ENCODE results near the gene ELMO1.

The ELMO1 gene

GRCh38 chr7:36894190-36894589 is 554.5 kb downstream of the ELMO1 start:
- DNase-seq: no peak

- DNase-seq: no peak
Observed at GRCh38 chr7:36889182-36889581, 559.5 kb downstream of the ELMO1 start.

- no peak for DNase-seq
Observed at GRCh38 chr7:36887969-36888368, 560.7 kb downstream of the ELMO1 start.

DNA sequence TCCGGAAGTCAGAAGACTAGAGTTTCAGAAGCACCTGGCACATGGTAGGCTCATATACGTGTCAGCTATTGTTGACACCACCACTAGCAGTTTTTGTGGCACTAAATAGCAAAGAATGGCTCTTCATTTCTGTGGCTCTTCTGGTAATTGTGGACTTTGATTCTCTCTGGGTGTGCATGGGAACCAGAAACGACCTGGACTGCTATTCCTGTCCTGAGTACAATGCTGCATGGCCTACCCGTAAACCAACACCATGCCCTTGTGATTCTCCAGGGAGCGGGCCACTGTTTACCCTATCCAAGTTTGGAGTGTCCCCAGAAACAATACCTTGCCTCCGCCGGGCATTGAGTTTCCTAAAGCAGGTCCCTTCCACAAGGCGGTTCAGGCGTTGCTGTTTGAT is 561.4 kb downstream of the ELMO1 start:
- no peak for DNase-seq

- peak; percentile 16 for DNase-seq
Observed at GRCh38 chr7:36884910-36885309, 563.8 kb downstream of the ELMO1 start.

DNA sequence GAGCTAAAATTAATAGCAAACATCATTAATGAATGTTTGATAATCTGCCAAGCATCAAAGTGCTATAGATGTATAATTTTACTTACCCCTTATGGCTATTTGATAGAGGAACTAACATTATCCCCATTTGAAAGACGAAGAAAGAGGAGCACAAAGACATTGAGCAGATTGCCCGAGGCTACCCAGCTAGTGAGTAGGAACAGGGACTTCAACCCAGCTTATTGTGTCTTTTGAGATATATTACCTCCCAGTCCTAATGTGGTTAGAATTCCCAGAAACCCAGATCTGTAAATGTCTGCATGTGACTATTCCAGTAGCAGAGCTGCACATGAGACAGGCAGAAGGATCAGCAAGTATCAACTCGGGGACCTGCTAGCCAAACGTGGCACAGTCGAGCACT is 564.3 kb downstream of the ELMO1 start:
- no peak for DNase-seq

- DNase-seq: no peak
Observed at GRCh38 chr7:36881233-36881874, 567.3 kb downstream of the ELMO1 start.

DNA sequence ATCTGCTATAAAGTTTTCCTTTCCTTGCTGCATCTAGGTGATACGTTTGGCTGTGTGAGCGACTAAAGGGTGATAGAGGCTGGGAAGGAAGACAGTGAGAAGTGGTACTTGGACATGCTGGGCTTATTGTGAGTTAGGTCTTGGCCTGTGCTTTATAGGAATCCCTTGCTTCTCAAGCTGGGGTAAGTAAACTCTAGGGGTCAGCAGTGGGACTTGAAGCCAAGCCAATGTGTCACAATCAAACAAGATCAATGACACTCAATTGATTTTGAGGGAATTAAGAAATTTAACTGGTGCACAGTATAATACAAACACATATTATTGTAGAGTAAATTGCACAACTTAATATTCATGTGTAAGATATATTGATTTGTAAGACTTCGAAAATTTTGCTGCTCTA is 568.6 kb downstream of the ELMO1 start:
- DNase-seq: no peak

DNA sequence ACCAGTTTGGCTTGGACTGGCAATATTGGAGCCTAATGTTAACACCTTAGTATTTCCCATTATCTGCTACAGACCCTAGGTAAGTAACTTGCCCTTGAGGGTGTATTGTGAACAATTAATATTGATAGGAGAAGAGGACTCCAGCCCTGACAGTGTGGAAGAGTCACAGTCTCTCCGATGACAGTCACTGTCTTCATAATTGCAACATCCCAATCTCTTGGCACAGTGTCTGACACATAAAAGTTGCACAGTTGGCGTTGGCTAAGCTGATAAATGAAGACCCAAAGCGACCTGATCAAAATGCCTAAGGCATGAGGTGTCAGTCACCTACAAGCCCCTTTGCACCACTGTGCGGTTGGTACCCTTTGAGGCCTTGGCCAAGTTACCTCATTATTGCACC is 569.6 kb downstream of the ELMO1 start:
- no peak for DNase-seq

GRCh38 chr7:36878288-36878687 is 570.4 kb downstream of the ELMO1 start:
- DNase-seq: no peak

- DNase-seq: no peak
Observed at GRCh38 chr7:36875794-36876193, 572.9 kb downstream of the ELMO1 start.

DNA sequence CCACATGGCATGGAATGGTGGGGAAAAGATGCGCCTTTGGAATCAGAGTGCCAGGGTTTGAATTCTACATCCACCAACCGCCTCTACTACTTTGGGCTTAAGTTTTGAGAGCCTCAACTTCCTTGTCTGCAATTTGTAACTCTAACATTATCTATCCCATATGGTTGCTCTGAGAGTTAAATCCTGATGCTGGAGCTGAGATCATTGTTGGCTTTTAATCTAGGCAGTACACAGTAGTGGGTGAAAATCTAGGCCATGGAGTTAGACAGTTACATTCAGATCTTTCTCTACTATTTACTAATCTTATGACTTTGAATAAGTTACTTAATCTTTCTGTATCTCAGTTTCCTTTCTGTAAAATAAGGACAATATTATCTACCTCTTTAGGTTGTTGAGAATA is 574.6 kb downstream of the ELMO1 start:
- no peak for DNase-seq

DNA sequence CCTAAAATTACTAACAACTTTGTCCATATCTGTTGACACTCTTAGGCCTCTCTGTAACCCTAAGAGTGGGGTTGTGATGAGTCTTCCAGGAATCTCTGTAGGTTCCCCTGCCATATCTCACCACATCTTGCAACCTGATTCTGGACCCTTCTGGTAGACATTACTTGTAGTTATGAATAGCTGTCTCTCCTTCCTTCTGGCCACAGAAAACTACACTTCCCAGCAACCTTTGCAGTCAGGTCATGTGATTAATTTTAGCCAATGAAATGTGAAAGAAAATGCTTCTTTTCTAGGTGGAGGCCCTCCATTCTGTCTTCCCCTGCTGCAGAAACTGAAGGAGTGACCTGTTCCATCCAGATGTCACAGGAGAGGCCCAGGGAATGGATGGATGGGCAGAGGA is 576.8 kb downstream of the ELMO1 start:
- no peak for DNase-seq

DNA sequence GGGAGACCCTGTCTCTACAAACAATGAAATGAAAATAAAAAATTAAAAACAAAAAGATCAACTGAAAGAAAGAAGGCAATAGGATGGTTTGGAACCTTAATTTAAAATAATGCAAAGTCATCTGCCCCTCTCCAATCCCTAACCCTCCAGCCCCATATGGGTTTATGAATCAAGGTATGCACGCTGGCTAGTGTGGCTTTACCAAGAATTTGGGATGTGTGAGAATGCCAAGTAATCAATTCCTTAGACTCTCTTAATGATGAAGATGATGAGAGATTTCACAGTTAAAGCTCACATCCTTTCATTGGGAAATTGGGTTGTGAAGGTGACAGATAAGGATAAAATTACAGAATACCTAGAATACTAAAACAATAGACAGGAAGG is 577.3 kb downstream of the ELMO1 start:
- DNase-seq: no peak

DNA sequence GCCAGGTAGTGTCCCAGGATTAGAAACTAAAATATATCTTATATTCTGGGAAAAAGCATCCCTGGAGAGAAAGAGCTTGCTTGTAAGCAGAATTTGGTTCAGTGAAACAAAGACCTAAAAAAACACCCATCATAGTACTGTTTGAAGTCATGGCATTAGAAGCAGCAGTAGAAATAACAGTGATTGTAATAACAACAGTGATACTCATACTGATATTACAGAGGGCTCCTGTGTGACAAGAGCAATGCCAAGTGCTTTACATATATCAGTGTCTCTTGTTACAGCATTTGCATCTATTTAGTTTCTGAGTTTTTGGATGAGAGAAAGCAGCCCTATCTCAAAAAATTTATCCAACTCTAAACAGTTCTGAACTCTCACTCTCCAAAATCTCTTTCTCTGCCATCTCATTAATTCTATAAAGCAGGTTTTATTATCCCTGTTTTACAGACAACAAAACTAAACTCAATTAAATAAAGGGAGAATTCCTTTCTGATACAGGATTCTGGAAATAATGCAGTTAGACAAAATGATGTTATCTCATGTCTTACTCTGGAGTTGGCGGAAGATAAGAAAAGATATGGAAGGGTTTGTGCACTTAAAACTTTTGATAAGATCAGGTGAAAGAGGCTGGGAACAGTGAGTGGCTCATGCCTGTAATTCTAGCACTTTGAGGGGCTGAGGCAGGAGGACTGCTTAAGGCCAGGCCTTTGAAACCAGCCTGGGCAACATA is 577.9 kb downstream of the ELMO1 start:
- DNase-seq: no peak

- DNase-seq: no peak
Observed at GRCh38 chr7:36868727-36869411, 579.8 kb downstream of the ELMO1 start.

GRCh38 chr7:36865019-36865418 is 583.6 kb downstream of the ELMO1 start:
- no peak for DNase-seq

- DNase-seq: no peak
Observed at GRCh38 chr7:36863901-36864701, 584.6 kb downstream of the ELMO1 start.

GRCh38 chr7:36862771-36863261 is 585.8 kb downstream of the ELMO1 start:
- DNase-seq: no peak

DNA sequence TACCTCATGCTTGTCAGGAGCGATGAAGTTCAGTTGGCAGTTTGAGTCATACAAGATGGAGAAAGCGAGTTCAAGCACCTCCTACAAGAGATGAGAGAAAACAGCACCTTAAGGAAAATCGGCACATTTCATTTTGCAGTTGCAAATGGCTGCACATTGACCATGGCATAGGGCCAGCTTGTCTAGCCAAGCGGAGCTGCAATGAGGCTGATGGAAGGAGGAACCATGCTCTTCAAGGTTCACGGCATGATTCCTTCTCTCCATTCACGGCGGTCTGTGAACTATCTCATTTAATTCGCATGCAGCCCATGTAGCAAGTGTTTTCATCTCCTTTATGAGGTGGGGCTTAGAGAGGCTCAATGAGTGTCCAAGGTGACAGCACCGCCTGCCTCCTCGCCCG is 587.0 kb downstream of the ELMO1 start:
- DNase-seq: no peak

- DNase-seq: no peak
Observed at GRCh38 chr7:36860681-36861080, 588.0 kb downstream of the ELMO1 start.

DNA sequence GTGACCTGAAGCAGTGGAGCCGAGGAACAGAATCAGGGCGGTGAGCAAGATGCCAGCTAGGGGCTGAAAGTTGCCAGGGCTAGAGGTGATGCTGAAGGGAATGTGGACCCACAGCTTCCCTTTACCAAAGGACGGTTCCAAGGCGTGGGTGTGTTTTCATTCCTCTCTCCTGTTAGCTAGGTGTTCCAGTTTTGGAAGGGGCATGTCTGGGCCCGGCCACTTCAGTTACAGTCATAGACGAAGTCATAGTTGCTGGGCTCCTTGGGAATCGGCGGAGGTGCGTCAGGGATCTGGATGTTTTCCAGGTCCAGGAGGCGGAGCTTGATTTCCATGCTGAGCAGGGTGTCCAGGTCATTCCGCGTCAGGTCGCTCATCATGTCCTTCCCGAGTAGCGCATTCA is 593.3 kb downstream of the ELMO1 start:
- no peak for DNase-seq

GRCh38 chr7:36854652-36855051 is 594.0 kb downstream of the ELMO1 start:
- DNase-seq: no peak
